ENCODE measurements around the gene PPP1R13B.

Gene PPP1R13B

DNA sequence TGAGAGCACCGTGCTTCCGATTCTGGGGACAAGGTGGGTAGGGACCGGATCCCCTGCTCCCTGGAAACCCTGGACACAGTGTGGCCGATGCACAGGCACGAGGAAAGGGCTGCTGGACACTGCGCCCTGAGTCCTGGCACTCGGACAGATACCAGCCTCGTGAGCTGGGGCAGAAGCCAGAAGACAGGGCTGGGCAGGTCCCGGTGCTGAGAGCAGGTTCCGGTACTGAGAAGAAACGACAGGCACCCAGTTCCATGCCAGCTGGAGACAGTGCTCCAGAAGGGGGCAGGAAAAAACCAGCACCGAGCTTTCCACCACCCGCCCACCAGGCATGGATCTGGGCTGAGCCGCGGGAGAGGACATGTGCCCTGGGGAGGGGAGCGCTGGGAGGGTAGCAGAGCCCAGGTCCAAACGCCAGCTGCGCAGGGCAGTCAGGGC is 138.6 kb downstream of the PPP1R13B start:
- TF ChIP-seq, protein P1, sequence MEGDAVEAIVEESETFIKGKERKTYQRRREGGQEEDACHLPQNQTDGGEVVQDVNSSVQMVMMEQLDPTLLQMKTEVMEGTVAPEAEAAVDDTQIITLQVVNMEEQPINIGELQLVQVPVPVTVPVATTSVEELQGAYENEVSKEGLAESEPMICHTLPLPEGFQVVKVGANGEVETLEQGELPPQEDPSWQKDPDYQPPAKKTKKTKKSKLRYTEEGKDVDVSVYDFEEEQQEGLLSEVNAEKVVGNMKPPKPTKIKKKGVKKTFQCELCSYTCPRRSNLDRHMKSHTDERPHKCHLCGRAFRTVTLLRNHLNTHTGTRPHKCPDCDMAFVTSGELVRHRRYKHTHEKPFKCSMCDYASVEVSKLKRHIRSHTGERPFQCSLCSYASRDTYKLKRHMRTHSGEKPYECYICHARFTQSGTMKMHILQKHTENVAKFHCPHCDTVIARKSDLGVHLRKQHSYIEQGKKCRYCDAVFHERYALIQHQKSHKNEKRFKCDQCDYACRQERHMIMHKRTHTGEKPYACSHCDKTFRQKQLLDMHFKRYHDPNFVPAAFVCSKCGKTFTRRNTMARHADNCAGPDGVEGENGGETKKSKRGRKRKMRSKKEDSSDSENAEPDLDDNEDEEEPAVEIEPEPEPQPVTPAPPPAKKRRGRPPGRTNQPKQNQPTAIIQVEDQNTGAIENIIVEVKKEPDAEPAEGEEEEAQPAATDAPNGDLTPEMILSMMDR (IDR thresholded peaks at IDR 0.05; ENCODE audit: low read depth, low read length) = no peak
- DNase-seq (ENCODE audit: extremely low read depth, low read depth) = no peak

GRCh38 chr14:103707329-103708263 is 139.8 kb downstream of the PPP1R13B start:
- TF ChIP-seq, protein P1 (IDR thresholded peaks at IDR 0.05; ENCODE audit: low read depth, low read length) = no peak
- DNase-seq (ENCODE audit: extremely low read depth, low read depth) = no peak

GRCh38 chr14:103706551-103707328 is 140.6 kb downstream of the PPP1R13B start:
- no peak for DNase-seq (ENCODE audit: extremely low read depth, low read depth)
- TF ChIP-seq, protein P1 (IDR thresholded peaks at IDR 0.05; ENCODE audit: low read depth, low read length) = no peak

DNA sequence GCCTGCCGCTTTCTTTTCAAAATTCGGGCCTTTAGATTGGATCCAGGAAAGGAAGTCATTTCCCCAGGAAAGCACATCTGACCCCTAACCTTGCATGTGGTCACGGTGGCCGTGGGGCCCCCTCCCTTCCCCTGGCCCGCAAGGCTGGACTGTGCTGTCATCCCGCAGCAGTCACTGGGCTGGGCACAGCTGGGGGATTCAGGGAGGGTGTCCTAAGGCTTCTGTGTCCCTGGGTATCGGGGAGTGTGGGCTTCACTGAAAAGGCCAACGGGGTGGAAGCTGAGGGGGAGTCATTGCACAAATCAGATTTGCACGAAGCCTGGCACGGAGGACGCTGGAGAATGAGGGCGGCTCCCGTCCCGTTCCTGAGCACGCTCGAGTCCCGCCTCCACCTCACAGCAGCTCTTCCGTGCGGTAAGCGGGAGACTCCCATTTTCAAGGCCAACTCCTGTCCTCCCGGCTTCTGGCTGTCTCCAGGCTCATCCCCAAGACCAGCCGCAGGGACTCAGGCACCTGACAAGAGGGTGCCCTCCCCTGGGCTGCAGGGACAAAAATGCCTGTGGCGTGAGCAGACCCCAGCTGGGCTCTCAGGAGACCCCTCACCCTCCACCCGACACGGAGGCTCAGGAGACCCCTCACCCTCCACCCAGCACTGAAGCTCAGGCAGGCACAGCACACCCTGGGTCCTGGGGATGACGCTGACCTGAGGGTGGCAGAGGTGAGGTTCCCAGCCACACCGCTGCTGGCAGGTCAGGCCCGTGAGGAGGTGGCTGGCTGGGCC is 141.7 kb downstream of the PPP1R13B start:
- no peak for DNase-seq (ENCODE audit: extremely low read depth, low read depth)
- TF ChIP-seq, protein P1 (IDR thresholded peaks at IDR 0.05; ENCODE audit: low read depth, low read length) = no peak

GRCh38 chr14:103705118-103705503 is 142.3 kb downstream of the PPP1R13B start:
- no peak for DNase-seq (ENCODE audit: extremely low read depth, low read depth)
- TF ChIP-seq, protein P1 (IDR thresholded peaks at IDR 0.05; ENCODE audit: low read depth, low read length) = no peak

DNA sequence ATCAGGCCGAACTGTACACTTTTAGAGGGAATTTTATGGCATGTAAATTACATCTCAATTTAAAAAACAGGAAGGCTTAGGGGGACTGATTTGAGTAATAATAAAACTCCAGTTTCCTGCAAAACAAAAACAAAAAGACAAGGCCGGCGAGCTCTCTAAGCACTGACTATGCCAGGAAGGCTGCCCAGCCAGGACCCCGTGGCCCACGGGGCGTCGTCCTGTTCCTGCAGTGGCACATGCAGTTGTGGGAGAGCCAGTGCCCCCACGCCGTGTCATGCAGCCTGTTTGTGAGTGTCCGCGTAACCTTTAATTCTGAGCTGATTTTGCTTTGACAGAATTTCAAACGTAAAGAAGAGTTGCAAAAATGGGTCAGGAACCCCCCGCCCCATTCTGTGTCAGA is 142.7 kb downstream of the PPP1R13B start:
- TF ChIP-seq, protein P1 (IDR thresholded peaks at IDR 0.05; ENCODE audit: low read depth, low read length) = no peak
- no peak for DNase-seq (ENCODE audit: extremely low read depth, low read depth)
